ENCODE data around the gene TAGAP. TPM values are rescaled to one million over a fixed set of nuclear protein-coding genes. Genes with fewer than 3 reads are reported as not detected.

TAGAP gene
- total RNA-seq, 1 donor from 2014 or later = 9.2 TPM

DNA sequence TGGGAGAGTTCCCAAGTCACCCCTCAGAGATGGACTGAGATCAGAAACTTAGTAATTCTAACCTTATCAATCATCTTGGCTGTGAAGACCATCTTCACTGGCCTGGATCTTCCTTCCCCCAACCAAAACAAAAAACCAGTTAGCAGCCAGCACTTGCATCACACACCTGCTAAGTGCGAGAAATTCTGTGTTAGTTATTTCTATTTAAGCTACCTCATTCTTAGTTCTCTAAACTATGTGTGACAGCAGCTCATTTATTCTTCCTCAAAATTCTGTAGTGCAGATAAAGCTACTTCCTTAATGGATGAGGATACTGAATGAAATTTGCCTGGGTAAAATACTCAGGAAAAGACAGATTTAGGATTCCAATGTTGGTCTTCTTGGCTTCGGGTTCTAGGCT is 18.2 kb upstream of the TAGAP start:
- H3K4me3 ChIP-seq = no peak overlapping the region
- no peaks in the 10 kb centered on the region for H3K27me3 ChIP-seq
- H3K36me3 ChIP-seq = no peaks in the 10 kb centered on the region
- TF ChIP-seq CTCF (IDR thresholded peaks at IDR 0.05) = no peak
- intact Hi-C loops (cut with DNase I) = no loop called here
- no peak overlapping the region for H3K27ac ChIP-seq
- no peak for DNase-seq (ENCODE audit: low spot score in 2 of 2)
- no peaks in the 10 kb centered on the region for H3K4me1 ChIP-seq
- H3K9me3 ChIP-seq = peaks cover 0 to 5% of the 10 kb centered on the region in 2 donors

DNA sequence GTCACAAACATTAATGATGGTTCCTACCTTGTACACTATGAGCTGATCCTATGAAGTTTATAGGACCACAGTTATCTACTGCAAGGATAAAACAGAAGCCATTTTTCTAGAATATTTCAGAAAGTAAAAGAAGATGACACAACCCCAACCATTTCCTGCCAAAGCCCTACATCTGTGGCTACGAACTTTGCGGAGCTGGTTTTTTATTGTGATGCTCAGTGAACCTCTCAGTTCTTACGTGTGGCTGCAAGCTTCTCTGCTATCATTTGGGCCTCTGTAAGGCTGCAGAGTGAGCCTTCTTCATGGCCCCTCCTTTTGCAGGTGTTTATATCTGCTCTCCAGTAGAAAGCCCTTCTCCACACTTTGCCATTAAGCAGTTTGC is 17.8 kb upstream of the TAGAP start:
- DNase-seq (ENCODE audit: low spot score in 2 of 2) = no peak
- intact Hi-C loops (cut with DNase I) = no loop called here
- Histone ChIP-seq H3K4me1 (no peaks in the 10 kb centered on the region), H3K4me3 (no peak overlapping the region), H3K36me3 (no peaks in the 10 kb centered on the region), H3K9me3 (peaks cover 0 to 5% of the 10 kb centered on the region in 2 donors), H3K27me3 (no peaks in the 10 kb centered on the region), H3K27ac (no peak overlapping the region)
- TF ChIP-seq CTCF (IDR thresholded peaks at IDR 0.05) = no peak

GRCh38 chr6:159061805-159062563 is 17.2 kb upstream of the TAGAP start:
- no peak for TF ChIP-seq CTCF (IDR thresholded peaks at IDR 0.05)
- Histone ChIP-seq H3K27ac (no peak overlapping the region), H3K4me1 (no peaks in the 10 kb centered on the region), H3K4me3 (no peak overlapping the region), H3K27me3 (no peaks in the 10 kb centered on the region), H3K36me3 (no peaks in the 10 kb centered on the region), H3K9me3 (peaks cover 0 to 5% of the 10 kb centered on the region in 2 donors)
- no peak for DNase-seq (ENCODE audit: low spot score in 2 of 2)
- intact Hi-C loops (cut with DNase I) = no loop called here

- no peak overlapping the region for H3K27ac ChIP-seq
- no peak overlapping the region for H3K4me3 ChIP-seq
- no peak for TF ChIP-seq CTCF (IDR thresholded peaks at IDR 0.05)
- no peaks in the 10 kb centered on the region for H3K4me1 ChIP-seq
- peaks cover 0 to 5% of the 10 kb centered on the region in 2 donors for H3K9me3 ChIP-seq
- intact Hi-C loops (cut with DNase I) = no loop called here
- DNase-seq (ENCODE audit: low spot score in 2 of 2) = no peak
- no peaks in the 10 kb centered on the region for H3K27me3 ChIP-seq
- no peaks in the 10 kb centered on the region for H3K36me3 ChIP-seq
These were observed 16.4 kb upstream of the TAGAP start for GRCh38 chr6:159061146-159061545.

DNA sequence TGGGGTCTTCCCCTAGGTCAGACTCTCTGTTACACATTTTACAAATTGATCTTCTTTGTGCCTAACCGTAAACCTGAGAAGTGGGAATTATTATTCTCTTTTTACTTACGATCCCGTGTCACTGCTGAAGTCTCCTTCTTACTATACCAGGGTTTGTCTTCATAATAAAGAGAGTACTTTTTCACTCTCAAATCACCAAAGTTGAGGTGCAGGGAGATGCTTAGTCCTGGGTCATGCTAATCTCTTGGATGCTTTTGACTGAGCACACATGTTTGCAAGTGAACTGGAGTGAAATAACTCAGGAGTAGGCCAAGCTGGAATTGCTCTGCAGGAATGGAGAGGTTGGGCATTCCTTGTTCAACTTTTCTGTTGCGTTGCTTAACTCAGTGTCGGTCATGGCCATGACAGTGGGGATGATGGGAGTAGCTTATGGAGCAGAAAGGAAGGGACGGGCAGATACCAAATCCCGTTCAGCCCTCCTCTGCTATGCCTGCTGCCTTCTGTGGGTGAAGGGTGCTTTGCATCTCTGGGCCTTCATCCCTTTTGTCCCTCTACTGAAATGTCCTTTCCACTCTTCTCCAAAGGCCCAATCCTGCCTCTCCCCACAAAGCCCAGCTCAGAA is 15.2 kb upstream of the TAGAP start:
- intact Hi-C loops (cut with DNase I) = no loop called here
- Histone ChIP-seq H3K9me3 (peaks cover 0 to 5% of the 10 kb centered on the region in 2 donors), H3K4me1 (no peaks in the 10 kb centered on the region), H3K27ac (no peak overlapping the region), H3K4me3 (no peak overlapping the region), H3K27me3 (no peaks in the 10 kb centered on the region), H3K36me3 (no peaks in the 10 kb centered on the region)
- TF ChIP-seq CTCF (IDR thresholded peaks at IDR 0.05) = no peak
- no peak for DNase-seq (ENCODE audit: low spot score in 2 of 2)

Measured in ascending aorta (tissue), 2 donors.